GM21825 (cell line): Measurements from ENCODE around the gene RAB6B.

ENCODE experiments used
- ATAC-seq: cut with Tn5 transposase; IDR thresholded peaks from one replicate; pipeline ENCODE4 v1.9.1; 2021; ENCODE audit warnings: mild to moderate bottlenecking, moderate library complexity; ENCODE audit not compliant: unreplicated experiment

Gene RAB6B

DNA sequence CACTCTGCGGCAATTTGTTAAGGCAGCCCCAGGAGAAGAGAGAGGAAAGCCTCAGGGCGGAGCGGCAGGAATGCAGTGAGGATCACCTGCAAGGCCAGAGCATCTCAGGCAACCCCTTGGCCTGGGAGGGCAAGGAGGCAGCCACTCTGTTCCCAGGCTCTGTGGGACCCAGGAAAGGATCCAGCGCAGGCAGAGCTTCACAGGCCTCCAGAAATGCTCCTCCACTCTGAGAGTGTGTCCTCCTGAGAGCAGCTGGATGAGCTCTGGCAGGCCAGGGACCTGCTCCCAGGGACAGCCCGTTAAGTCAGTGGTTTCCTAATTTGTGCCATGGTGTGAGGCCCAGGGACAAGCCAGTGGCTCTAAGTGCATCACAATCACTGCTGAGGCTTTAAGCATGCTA lies 35.2 kb downstream of the RAB6B start:
- no peak for ATAC-seq

DNA sequence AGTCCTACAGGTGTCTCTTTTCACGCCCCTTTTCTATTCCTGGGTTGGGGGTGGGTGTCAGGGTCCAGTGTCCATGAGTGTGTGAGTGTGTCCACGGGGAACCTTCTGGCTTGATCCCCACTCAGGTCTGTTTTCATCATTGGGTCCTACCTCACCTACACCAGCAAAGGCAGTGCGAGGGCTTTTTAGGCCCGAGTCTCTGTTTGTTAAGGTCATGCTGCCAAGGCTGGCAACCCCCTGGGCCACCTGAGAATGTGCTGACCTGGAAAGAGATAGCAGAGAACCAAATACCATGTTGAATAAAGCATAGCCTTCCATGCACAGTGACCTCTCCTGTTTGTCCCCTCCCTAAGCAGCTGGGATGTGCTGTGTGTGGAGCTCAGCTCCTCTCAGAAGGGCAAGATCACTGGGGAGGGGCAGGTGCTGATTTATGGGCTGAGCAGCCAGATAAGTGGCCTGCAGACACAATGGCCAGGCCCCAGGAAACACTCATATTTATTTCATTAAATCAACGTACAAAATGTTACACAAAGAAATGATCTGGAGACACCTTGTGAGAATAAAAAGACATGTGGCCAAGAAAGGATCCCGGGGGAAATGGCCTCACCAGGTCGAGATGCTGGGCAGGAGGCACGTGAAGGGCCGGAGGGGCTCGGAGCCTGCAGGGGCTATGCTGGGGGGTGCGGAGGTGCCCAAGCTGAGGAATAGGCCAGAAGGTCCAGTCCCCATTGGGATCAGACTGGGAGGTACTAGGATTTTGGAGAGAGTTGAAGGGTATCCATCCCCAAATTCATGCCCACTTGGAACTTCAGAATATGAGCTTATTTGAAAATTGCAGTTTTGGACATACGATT lies 36.1 kb downstream of the RAB6B start:
- ATAC-seq = no peak

DNA sequence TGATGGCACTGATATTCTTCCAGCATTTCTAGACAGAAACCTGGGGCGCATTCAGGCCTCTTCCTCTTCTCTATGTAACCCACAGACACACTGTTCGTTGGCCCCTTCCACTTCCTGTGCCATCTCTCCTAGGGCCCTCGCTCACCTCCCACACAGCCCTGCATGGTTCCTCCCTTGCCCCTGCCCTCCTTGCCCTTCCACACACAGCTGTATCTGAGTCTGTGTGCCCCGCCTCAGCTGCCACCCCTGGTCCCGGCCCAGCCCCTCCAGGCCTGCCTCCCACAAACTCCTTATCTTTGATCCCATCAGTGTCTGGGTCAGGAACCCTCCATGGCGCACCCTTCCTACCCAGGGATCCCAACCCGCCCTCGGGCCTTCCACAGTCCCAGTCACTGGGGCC lies 37.9 kb downstream of the RAB6B start:
- ATAC-seq = no peak

DNA sequence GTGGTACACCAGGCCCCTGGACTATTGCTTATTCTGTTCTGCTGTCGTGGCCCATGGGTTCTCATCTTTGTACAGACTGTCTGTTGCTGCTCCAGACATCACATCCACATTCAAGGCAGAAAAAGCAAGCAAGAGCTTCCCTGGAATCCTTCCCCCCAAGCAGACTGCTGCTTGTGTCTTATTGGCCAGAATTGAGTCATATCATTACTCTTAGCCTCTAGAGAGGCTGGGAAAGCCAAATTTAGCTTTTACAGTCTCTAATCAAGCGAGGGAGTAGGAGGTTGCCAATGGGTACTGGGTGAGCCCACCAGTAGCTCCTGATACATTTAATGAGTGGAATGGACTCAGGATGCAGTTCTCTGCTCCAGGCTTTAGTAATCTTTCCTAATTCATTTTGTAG lies 39.4 kb downstream of the RAB6B start:
- no peak for ATAC-seq

DNA sequence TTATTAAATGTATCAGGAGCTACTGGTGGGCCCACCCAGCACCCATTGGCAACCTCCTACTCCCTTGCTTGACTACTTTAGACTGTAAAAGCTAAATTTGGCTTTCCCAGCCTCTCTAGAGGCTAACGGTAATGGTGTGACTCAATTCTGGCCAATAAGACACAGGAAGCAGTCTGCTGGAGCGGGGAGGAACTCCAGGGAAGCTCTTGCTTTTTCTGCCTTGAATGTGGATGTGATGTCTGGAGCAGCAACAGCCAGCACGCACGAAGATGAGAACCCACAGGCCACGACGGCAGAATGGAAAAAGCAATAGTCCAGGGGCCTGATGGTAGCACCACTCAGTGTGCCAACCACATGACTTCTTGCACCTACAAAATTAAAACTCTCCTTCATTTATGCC lies 39.9 kb downstream of the RAB6B start:
- no peak for ATAC-seq

DNA sequence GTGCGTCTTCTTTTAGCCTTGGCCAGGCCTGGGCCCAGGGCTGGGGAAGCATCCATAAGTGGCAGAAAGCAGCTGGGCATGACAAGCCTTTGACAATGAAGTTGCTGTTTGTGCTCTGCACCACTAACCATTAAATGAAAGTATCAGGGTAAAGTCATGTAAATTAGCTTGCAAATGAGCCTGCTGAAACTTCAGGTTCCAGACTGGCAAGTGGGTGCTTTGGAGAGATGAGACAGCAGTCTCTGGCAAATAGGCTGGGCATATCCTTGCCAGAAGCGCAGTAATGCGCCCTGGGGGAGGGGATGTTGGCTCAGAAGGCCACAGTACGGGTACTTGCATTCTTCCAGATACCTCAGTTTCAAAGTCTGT lies 40.7 kb downstream of the RAB6B start:
- no peak for ATAC-seq

DNA sequence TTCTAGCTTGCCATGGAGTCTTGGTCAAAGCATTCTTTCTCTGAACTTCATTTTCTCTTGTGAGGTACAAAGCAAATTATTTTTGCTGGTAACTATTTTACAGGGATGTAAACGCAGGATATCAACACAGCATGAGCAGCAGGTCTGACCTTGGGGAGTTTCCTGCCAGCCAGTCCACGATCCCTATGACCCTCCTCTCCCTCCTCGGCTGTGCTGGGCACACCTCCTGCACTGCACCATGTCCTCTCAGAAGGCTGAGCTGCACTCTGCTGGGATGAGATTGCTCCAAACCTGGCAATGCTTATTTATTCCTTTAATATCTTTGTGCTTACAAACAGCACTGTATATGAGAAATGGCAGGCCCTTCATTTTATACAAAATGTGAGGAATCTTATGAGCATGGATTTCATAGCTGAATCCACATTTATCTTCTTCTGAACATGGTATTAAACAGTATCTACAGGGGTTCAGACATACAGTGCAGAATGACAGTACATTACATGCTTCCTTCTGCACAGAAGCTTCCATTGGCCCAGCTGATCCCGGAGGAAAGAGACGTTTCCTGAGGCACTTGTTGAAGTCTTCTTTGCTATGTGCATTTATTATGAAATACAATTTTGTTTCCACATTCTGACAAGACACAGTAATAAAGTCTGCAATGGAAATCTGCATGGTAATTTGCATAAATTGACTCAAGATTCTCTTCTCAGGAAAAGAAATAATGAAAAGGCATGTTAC lies 41.2 kb downstream of the RAB6B start:
- ATAC-seq = no peak

DNA sequence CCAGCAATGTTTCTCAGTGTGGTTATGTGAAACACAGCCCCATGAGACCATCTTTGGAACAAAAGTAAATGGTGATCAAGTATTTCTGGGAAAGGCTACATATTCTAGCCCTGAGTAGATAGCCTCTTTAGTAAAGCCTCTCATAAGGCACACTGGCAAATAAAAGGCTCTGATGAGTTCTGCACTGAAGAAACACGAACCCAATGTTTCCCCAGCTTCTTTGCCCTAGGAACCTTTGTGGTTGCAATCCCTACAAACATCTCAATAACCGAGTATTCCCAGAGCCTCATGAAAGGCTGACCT lies 41.8 kb downstream of the RAB6B start:
- no peak for ATAC-seq

DNA sequence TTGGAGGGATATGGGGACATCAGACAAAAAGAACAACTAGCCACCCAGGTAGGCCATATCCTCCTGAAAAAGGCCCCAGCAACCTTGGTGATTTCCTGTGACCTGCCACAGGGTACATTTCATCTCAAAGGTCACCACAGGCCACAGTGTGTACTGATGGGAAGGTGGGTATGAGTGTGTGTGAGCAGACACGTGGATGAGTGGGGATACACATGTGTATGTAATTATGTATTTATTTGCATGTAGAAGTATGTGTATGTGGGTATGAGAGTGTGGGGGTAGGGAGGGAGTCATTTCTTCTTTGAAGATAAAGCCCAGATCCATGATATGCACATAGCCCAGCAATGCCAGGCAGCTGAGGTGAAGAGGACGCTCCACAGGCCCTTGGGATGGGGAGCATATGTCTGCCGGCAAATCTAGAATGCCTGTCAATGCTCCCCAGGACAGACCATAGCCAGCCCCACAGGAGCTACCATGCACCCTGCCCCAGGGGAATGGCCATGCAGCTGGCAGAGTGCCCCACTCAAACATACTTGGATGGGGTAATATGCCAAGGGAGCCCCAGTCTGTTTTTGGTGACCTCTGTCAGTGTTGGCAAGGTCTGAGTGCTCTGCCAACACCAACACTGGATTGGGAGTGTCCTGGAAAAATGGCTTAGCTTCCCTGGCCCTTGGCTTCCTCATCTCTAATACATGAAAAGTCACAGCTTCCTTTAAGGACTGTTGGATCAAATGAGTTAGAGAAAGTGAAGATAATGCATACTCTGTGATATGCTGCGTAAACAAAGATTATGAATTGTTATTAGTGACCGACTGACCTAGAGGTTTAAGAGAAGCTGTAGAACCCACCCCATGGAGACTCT lies 42.4 kb downstream of the RAB6B start:
- ATAC-seq = no peak

DNA sequence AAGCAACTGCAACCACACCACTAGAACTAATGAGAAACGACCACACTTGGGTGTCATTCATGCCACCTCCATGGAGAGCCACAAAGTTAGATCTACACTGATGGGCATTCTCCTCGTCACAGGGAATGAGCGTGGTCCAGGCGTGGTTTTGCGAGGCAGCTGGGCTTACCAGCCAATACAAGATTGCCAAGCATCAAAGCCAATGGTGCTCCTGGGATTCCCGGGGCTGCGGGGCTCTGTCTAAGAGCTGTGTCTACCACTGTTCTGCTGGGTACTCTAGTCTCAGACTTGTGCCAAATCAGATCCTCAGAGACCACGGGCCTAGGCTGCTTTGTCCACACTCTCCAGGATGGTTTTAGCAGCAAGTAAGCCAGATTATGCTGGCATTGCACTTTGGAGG lies 43.8 kb downstream of the RAB6B start:
- no peak for ATAC-seq

DNA sequence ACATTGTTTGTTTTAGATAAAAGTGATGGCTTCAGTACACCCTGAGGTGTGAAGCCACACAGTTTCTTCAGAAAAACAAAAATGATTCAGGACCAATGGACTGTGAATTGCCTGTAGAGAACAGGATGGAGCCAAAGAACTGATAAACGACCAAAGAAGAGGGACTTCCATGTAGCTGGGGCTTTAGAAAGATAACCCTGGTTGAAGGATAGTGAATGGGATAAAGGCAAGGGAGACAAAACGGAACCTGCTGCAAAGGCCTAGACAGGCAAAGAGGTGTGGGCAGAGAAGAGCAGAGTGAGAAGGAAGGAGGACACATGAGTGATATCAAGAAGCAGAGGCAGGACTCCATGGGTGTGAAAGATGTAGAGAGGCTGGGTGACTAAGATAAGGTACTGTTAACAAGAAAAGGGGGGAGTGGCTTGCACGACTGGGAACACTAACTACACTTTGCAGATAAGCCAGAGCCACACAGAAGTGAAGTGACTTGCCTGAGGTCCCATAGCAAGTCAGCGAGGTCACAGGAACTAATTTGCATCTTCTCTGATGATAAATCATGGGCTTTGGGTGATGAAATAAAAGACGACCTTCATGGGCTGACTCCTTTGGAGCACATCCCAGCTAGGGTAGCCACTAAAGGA lies 44.3 kb downstream of the RAB6B start:
- no peak for ATAC-seq

DNA sequence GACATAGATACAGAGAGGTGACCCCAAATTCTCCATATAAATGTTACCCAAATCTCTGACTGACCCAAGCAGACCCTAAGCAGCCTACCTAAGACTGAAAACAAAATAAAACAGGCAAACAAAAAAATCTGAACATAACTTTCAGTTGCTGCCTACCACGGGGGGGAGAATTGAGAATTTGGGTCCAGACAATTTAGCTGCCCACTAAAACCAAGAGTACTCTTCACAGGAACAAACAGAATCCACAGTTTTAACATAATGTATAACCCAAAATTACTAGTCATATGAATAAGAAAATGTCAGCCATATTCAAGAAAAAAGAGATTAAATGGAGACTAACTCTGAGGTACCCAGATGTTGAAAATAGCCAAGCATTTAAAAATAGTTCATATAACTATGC lies 45.6 kb downstream of the RAB6B start:
- no peak for ATAC-seq

DNA sequence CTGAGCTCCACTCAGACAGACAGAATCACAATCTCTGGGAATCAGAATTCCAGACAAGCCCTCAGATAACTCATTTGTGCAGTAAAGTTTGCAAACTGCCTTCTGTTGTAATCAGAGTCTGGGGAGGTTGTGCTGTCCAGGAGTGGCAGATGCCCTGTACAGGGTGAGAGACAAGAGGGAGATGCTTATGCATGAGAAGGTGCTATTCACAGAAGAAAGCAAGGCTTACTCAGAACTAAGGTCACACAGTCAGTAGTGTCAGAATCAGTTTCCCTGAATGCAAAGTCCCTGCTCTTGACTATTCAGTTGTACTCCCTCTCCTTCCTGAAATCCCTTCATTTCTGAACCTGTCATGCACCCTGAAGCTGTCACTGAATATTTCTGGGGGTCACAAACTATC lies 46.3 kb downstream of the RAB6B start:
- ATAC-seq = no peak

DNA sequence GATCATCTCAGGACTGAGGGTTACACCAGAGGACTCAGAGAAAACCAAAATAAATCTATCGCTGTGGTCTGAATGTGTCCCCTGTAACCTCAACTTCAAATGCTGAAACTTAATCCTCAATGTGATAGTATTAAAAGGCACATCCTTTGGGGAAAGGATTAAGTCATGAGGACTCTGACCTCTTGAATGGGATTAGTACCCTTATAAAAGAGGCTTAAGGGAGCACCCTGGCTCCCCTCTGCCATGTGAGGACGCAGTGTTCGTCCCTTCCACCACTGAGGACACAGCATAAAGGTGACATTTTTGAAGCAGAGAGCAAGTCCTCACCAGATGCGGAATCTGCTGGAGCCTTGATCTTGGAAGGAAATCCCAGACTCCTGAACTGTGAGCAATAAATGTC lies 50.6 kb downstream of the RAB6B start:
- no peak for ATAC-seq

DNA sequence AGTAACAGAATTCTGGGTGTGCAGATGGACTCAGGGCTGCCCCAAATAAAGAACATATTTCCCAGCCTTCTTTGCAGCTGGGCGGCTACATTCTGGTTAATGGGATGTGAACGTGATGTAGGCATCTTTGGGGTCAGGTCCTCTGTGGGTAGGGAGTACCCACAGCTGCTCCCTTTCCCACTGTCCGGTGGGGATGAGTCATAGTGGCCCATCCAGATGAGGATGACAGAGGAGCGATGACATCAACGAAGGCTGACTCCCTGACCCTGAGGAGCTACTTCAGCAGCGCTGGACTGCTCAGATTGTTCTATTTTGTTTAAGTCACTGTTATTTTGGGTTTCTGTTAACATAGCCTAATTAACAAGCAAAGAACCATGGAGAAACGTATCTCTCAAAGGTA lies 52.0 kb downstream of the RAB6B start:
- ATAC-seq = no peak

DNA sequence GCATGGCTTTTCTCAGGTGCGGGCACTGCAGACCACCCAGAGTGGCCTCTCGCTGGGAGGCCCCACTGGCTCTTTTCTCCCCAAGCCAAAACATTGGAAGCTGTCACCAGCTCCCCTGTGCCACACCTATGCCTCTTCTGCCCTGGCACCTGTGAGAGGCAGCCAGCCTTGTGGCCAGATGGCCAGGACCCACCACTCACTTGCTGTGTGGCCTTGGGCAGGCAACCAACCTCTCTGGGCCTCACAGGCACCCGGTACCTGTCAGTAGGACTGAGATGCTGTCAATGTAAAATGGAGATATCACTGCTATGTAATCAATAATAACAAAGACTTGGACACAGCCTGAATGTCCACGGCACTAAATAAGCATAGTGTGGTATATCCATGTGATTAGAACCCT lies 53.5 kb downstream of the RAB6B start:
- ATAC-seq = no peak

DNA sequence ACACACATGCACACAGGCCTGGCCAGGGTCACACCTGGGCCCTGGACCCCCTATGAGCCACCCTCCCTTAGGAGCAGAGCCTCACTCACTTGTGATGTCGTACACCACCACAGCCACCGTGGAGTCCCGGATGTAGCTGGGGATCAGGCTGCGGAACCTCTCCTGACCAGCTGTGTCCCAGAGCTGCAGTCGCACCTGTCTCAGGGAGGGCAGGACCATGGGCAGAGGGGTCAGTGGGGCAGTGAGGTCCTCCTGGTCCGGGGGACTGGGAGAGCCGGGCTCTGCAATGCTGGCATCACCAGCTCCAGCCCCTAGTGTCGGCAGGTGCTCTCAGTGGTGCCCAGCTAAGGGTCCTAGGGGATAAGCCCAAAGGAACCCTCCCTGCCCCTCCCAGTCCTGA lies 54.5 kb downstream of the RAB6B start:
- no peak for ATAC-seq

DNA sequence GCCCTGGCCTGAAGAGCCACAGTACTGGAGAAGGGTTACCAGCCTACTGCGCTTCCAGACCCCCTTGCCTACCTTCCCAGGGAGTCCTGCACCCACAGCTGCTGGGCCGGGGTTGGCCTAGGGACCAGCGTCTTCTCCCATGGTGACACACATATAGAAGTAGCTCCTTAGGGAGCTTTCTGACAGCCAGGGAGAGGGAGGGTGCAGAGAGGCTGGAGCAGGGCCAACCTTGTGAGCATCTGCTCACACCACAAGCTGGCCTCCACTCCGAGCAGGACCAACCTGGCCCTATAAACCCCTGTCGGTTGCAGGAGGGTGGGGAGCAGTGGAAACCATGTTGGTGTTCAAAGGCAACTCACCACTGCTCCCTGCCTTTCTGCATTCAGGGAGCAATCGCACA lies 54.9 kb downstream of the RAB6B start:
- ATAC-seq = no peak

DNA sequence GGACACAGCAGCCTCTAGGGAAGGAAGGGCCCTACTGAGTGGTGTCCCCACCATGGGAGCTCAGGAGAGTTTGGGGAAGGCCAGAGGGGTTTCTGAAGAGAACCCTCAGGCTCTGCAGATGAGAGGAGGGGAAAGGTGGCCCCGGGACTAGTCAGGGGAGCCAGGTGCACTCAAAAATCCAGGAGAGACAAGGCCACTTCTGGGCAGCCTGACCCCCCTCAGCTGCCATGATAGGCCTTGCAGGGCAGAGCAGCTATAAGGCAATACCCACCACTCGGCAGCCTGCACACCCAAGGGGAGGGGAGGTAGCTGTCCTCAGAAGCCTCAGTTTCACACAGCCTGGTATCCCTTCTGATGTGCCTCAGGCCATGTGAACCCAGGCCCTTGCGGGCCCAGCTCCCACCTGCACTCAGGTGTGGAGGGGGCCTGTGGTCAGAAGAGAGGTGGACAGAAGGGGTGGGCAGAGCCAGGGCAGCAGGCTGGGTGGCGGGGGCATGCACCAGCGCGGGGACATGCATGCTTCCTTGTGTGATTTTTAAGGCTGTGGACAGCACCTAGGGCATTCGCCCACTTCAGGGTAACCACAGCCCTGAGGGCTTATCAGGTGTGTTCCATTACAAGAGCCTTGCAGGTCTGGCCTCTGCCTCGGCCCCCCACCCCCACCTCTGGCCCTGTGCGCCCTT lies 55.5 kb downstream of the RAB6B start:
- no peak for ATAC-seq

DNA sequence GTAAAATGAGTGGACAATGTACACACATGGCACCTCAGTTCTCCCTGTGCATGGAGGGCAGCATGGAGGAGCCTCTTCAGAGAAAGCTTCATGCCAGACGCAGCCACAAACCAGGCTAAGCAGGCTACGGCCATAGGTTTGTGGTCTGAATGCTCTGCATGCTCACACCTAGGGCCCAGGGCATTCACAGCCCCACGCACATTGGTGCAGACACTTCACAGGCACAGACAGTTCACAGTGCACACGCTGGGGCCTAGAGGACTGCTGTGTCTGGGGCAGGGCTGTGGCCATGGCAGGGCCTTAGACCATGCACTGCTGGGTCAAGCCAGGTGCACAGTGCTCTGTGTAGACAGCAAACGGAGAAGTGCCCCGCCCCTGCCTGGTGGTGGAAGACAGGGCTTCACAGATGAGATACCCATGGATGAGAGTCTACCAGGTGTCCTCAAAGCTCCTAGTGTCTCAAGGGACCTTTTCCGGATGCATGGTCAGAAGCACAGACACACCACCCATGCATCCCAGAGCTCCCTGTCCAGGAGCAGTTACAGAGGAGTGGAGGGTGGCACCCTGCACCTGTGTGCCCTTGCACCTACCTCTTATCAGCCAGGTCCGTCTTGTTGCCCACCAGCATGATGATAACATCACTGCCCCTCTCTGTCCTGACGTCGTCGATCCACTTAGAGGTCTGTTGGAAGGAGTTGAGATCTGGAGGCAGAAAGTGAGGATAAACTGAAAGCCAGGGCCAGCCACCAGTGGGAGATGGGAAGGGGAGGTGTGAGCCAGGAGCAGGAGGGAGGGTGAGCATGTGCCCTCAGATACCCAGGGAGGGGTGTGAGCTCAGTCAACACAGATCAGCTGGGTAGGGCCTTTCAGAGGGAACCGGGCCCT lies 56.5 kb downstream of the RAB6B start:
- ATAC-seq = no peak
